ENCODE measurements around the gene IFT25.
A peak's percentile ranks its signal among the peaks of the same experiment; 100 is the strongest.
"Not testable (repeated sequence)": the region's sequence is repeated elsewhere in the genome, so short reads cannot be mapped to it uniquely, and the experiment has no call there.

The IFT25 gene

DNA sequence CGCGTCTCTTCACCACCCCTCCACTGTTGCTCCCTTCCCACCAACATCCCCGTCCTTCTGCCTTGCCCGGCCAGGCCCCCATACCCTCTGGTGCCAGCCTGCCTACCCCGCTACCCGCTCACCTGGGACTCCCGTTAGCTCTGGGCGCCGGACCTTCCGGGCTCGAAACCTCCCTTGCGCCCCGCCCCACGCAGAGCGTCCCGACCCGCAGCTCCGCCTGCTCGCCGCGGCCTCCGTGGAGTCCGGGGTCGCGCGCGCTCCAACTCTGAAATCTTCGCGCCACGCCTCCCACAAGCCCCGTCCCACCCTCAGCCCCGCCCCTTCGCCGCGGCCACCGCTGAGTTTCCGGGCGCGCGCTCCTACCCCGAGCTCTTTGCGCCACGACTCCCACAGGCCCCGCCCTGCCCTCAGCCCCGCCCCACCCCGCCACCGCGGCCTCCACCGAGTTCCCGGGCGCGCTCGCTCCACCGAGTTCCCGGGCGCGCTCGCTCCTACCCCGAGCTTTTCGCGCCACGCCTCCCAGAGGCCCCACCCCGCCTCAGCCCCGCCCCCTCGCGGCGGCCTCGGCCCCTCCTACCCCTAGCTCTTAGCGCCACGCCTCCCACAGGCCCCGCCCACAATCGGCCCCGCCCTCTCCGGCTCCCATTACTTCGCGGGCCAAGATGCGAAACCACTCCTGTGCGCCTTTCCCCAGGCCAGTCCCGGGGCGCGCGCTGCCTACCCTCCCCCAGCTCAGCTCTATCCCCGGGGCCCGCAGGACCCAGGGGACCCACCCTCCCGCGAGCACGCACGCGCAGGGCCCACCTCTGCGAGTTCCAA is at the start of gene IFT25:
Gene IFT25, minus strand, starts transcription at position 267 of the 819 bp plus-strand sequence. CDS start 5,617 bp downstream, outside the sequence.
- peak; percentile 93 to 95 for DNase-seq (ENCODE audit: low read depth in 2 of 2)

DNA sequence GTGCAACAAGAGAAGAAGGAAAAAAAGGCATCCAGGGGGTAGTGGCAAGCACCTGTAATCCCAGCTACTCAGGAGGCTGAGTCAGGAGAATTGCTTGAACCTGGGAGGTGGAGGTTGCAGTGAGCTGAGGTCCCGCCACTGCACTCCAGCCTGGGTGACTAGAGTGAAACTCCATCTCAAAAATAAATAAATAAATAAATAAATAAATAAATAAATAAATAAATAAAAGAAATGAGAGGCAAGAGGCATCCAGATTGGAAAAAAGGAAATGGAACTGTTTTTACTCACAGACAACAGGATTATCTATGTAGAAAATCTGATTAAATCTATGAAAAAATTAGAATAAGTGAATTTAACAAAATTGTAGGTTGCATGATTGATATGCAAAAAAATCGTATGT is 49.0 kb upstream of the IFT25 start:
- not testable (repeated sequence) for DNase-seq (ENCODE audit: low read depth in 2 of 2)

DNA sequence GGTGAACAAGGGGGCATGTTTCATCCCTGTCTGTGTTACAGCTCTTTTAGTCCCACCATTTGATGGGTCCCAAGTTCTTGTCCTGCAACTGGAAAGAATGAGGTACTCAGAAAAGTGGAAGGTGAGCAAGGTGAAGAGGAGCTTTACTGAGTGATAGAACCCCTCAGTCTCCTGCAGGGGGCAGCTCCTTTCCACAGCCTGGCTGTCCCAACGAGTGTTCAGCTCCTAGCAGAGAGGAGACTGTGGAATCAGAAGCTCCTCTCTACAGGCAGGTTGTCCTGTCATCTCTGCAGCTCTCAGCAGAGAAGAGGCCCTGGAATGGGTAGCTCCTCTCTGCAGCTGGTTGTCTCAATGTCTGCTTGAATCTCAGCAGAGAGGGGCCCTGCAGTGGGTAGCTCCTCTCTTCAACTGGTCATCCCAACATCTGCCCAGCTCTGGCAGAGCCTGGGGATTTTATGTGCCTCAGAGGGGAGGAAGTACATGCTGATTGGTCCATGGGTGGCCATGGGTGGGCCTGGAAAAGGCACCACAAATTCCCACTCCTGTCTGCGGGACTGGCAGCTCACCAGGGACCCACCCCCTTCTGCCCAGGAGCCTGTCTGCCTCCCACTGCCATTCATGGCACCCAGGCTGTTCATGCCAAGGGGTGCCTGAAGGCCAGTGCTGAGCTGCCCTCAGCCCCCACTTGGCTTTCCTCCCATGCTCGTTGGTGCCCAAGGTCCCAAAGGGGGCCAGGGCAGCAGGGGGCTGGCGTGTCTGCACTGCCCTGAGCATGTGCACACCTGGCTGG is 46.8 kb upstream of the IFT25 start:
- no peak for DNase-seq (ENCODE audit: low read depth in 2 of 2)

DNA sequence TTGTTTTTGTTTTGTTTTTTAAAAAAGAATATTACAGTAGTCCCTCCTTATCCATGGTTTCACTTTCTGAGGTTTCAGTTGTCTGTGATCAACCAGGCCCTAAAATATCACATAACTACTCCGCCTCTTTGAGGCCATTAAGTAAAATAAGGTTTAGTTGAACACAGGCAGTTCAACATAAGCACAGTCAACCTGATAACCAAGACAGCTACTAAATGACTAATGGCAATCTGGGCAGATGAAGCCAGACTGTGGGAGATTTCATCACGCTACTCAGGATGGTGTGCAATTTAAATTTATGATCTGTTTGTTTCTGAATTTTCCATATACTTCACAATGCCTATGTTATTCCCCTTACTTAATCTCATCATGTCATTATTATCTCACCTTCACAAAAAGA is 42.4 kb upstream of the IFT25 start:
- no peak for DNase-seq (ENCODE audit: low read depth in 2 of 2)

DNA sequence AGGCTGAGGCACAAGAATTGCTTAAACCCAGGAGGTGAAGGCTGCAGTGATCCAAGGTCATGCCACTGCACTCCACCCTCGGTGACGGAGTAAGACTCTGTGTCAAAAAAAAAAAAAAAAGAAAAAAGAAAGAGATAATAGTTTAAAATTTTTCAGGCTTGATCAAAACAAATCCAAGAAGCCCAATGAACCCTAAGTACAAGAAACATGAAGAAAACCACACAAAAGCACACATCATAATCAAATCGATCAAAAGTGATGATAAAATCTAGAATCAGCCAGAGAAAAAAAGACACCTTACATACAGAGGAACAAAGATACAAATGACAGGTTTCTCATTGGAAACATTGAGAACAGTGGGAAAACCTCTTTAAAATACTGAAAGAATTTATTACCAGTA is 41.0 kb upstream of the IFT25 start:
- no peak for DNase-seq (ENCODE audit: low read depth in 2 of 2)

DNA sequence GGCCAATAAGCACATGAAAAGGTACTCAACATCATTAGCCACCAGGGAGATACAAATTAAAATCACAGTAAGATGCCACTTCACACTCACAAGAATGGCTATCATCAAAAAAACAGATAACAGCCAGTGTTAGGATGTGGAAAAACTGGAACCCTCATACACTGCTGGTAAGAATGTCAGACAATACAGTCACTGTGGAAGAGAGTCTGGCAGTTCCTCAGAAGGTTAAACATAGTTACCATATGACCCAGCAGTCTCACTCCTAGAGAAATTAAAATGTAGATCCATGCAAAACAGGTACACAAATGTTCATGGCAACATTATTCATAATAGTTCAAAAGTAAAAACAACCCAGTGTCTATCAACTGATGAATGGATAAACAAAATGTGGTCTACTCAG is 39.2 kb upstream of the IFT25 start:
- no peak for DNase-seq (ENCODE audit: low read depth in 2 of 2)

DNA sequence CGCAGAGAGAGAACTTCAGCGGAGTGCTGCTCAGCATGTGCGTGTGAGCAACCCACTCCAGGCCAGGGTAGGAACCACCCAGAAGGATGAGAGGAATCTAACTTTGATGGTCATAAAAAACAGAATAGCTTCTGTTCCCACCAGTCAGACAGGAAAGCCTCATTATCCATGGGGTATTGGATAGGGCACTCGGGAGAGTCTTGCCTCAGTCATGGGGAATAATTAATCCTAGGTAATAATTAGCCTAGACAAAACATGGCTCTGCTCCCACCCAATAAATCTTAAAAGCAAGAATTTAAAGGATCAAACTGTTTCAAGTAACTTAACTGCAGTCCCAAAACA is 37.2 kb upstream of the IFT25 start:
- no peak for DNase-seq (ENCODE audit: low read depth in 2 of 2)

DNA sequence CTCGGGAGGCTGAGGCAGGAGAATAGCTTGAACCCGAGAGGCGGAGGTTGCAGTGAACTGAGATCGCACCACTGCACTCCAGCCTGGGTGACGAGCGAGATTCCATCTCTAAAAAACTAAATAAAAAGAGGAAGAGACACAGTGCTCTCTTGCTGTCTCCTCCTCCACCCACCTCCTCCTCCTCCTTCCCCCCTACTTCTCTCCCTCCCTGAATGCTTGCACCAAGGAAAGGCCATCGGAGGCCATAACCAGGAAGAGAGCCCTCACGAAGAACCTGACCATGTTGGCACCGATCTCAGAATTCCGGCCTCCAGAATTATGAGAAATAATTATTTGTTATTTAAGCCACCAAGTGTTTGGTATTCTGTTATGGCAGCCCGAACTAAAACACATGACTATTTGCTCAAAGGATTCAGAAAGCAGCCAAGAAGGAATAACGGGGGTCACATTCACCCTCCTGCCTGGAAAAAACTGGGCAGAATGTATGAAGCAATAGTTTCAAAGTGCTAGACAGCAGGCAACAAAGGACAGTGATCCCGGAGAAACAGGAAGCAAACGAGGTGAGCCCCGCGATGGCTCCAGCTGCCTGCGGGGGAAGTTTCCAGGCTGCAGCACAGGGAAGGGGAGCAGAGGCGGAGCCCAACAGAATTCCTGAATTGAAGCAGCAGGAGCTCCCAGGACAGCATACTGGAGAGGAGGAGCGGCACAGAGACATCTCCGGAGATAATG is 36.7 kb upstream of the IFT25 start:
- peak; percentile 24 to 27 for DNase-seq (ENCODE audit: low read depth in 2 of 2)

DNA sequence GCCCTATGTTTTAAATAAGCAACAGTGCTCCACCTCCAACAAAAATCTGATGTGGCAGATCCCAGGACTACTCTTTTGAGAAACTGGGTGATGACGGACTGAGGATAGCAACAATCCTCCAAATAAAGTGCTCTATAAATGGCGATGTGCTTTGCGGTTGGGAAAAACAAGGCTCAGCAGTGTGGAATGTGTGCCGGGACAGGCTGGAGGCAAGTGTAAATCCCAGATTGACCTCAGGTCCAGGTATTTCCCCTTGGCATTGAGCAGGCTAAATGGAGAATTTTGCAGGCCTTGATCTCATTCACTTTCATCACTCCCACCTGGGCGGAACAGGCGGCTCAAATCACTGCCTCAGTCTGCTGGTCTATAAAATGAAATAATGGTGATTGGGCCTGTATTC is 35.7 kb upstream of the IFT25 start:
- DNase-seq (ENCODE audit: low read depth in 2 of 2): no peak

DNA sequence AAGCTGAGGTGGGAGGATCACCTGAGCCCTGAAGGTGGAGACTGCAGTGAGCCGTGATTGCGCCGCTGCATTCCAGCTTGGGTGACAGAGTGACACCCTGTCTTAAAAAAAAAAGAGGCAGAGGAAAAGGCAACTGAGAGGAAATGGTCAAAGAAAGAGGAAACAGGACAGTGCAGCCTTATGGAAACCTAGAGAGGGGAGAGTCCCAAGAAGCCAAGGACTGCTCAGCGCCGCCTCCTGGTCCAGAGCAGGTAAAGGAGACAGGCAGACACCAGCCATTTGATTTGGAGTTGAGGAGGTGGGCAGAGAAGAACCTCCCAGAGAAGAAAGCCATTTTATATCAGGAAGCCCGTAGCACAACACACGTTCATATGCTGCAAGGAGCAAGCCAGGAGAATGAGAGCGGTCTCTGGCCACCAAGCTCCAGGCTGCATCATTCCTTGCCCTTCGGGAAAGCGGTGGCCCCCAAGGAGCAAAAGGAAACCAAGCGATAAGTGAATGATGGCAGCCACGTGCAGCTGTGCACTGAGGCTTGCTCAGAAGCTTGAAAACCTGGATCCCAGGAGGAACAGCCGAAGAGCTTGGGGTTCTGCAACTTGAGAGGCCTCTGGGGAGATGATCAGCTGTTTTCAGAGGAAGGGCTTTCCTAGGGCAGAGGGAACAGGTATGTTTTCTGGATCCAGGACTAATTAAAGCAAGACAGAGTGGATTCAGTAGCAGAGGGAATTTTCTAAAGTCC is 34.4 kb upstream of the IFT25 start:
- no peak for DNase-seq (ENCODE audit: low read depth in 2 of 2)

DNA sequence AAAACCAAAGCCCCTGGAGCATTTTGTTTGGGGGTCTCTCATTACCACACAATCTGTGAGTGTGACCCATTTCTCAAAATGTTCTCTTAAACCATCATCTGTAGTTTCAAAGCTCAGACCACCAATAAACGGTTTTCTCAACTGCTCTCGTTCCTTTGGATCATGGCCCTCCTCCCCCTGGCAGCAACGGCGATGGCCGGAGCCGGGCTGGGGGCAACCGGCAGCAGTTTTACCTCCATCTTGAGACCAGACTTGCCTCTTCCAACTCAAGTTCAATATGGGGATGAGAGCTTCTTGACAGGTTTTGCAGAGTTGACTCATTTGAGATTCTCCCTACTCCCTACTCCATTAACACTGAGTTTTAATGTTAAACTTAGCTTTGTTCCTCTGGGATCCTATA is 30.4 kb upstream of the IFT25 start:
- DNase-seq (ENCODE audit: low read depth in 2 of 2): no peak

DNA sequence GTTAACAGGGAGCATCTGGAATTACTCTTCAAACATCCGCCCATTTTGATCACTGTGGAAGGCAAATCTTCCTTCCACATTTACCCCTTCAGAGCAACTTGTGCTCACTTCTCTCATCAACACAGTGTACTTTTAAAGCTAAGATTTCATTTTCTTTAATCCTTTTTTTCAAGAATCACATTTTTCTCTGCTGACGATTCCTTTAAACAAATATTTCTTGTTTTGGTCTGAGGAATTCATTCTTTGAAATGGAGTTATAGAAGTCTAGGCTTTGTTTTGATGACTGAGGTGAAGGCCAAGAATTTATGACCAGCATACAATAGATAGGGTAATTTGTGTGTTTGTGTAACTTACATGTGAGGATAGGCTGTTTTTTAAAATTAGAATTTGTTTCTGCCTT is 26.2 kb upstream of the IFT25 start:
- DNase-seq (ENCODE audit: low read depth in 2 of 2): no peak

DNA sequence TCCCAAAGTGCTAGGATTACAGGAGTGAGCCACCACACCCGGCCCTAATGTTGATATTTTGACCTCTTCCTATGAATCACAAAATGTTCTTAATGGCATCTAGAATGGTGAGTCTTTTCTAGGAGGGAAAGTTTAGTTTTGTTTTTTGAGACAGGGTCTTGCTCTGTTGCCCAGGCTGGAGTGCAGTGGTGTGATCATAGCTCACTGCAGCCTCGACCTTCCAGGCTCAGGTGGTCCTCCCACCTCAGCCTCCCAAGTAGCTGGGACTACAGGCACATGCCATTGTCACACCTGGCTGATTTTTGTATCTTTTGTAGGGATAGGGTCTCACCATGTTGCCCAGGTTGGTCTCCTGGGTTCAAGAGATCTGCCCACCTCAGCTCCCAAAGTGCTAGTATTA is 23.8 kb upstream of the IFT25 start:
- not testable (repeated sequence) for DNase-seq (ENCODE audit: low read depth in 2 of 2)

DNA sequence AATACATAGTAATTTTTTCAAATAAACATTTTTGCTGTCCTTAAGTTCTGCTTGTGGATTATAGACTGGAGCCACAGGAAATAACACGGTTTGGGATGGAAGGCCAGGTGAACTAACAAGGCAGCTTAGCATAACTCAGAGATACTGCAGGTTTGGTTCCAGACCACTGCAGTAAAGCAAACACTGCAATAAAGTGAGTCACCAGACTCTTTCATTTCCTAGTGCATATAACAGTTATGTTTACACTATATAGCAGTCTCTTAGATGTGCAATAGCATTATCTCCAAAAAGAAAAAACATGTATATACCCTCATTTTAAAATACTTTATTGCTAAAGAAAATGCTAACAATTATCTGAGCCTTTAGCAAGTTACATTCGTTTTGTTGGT is 22.6 kb upstream of the IFT25 start:
- no peak for DNase-seq (ENCODE audit: low read depth in 2 of 2)

DNA sequence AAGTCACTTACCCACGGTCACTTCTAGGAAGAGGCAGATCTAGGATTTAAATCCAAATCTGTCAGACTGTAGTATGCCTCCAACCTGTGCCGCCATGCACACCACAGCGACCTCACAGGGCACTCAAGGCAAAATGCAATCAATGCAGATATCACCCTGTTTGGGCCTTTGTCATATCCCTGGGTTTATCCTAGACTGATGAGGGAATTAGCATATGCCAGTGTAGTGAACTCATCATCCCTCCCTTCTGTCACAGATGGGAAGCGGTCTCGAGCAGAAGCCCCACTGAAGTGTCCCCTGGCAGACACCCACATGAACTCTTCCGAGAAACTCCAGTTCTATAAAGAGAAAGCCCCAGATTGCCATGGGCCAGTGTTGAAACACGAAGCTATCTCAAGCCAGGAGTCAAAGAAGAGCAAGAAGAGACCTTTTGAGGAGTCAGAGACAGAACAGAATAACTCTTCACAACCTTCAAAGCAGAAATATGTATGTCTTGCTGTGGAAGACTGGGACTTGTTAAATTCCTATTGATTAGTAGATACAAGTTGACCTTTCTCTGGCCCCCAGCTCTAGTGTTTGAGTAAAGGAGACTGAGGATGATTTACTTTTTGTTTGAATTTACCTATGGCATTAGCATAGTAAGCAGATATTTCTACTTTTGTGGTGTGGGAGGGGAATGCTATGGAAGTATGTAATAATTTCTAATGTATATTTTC is 22.1 kb upstream of the IFT25 start:
- no peak for DNase-seq (ENCODE audit: low read depth in 2 of 2)

DNA sequence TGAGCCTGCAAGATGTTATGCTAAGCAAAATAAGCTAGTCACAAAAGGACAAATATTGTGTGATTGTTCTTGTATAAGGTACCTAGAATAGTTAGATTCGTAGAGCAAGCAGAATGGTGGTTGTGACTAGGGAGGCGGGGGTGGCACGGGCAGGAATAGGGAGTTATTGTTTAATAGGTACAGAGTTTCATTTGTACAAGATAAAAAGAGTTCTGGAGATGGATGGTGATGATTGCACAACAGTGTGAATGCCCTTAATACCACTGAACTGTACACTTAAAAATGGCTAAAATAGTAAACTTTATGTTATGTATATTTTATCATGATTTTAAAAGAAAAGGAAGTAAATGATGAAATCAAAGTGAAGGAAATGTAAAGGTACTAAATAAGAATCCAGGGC is 21.3 kb upstream of the IFT25 start:
- DNase-seq (ENCODE audit: low read depth in 2 of 2): no peak

DNA sequence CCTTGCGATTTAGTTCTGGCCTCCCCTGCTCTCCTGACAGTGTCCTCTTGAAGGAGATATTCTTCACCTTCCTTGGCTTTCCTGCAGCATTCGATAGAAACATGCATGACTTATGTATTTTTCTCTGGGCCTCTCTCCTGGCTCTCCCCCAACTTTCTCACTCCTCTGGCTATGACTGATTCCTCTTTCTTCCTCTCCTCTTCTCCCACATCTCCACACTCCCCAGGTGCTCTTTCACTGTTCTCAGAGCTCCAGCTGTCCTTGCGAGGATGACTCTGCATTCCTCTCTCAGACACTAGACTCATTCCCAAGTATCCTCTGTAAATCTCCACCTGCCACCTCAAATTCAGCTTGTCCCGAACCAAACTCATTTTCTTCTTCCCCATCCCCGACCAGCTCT is 18.6 kb upstream of the IFT25 start:
- no peak for DNase-seq (ENCODE audit: low read depth in 2 of 2)

DNA sequence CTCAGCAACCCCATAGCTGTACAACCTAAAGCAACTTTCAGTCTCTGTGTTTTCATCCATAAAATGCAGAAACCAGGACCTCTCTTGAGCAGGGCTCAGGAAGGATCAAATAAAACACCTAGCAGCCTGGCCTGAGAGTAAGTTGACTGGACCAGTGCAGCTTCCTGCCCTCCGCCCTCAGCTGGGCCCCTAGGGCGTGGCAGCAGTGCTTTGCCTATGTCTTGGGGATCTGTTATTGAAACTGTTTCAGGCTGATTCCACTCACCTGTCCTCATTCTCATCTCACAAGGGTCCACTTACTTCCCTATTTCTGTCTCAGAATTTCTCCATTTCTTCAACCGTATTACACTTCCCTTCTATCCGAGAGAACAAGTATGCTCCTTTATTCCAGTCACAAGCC is 18.0 kb upstream of the IFT25 start:
- DNase-seq (ENCODE audit: low read depth in 2 of 2): no peak

DNA sequence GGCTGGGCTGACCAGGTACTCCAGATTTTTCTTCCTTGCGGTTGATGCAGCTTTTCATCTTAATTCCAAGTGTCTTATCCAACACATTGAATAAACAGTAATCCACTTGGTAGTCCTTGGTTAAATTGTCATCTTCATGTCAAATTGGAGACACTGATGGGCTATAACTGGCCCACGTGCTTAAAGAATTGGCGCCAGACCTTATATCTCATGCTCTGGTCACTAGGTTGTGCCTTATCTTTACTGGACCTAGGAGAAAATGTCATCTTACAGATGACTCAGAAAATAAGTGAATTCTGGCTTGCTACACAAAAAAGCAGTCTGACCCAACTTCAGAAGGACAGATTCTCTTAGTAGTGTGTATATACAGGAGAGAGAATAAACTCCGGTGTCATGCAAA is 16.9 kb upstream of the IFT25 start:
- no peak for DNase-seq (ENCODE audit: low read depth in 2 of 2)

DNA sequence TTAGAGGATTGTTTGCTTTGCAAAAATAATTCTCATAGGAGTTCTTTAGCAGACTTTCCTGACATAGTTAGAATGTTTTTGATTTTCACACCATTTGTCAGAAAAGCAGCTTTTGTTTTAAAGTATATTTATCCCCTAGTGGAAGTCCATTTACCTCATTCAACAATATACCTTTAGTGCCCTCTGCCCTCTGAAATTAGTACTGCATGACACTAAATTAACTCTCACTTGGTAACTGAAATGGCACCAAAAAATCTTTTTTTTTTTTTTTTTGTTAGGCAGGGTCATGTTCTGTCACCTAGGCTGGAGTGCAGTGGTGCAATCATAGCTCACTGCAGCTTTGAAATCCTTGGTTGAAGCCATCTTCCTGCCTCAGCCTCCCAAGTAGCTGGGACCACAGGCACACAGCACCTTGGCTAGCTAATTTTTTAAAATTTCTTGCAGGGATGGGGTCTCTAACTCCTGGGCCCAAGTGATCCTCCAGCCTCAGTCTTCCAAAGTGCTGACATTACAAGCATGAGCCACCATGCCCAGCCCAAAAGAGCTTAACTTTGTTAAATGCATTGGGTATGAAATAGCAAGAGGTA is 14.3 kb upstream of the IFT25 start:
- DNase-seq (ENCODE audit: low read depth in 2 of 2): no peak
